Panc1 (cell line): Measurements from ENCODE around the gene TBC1D22A. TPM values are rescaled to one million over a fixed set of nuclear protein-coding genes. Genes with fewer than 3 reads are reported as not detected.

Source experiments
- ATAC-seq: fragments of 200-7000 bp; cut with Tn5 transposase; 2 replicates; pipeline ENCODE4 v1.9.1; 2020; ENCODE audit warnings: mild to moderate bottlenecking, moderate library complexity
- BruUV-seq: library from RNA; stranded (reverse); fragments of 400-500 nt; replicated peaks from 2 replicates; lab custom pipeline; 2021; lab: Mats Ljungman, UMichigan
- CTCF ChIA-PET: fragments of 300-600 bp; sonication (Branson Sonifier 250); formaldehyde crosslinking; loops from one replicate; lab custom pipeline; 2022; ENCODE audit warnings: antibody characterized with exemption; lab: Charles Lee
- POLR2A ChIA-PET: fragments of 300-600 bp; sonication (Branson Sonifier 250); formaldehyde crosslinking; loops from one replicate; lab custom pipeline; 2022; ENCODE audit warnings: antibody characterized with exemption; lab: Charles Lee
- DNase-seq: peaks from one replicate; pipeline ENCODE4 v3.0.0-alpha.2; 2010; ENCODE audit warnings: low read depth, low spot score
- H3K27ac ChIP-seq: 2 replicates; pipeline ENCODE4 v1.5.1; 2011; ENCODE audit warnings: mild to moderate bottlenecking, low read length, inconsistent platforms
- H3K27me3 ChIP-seq: fragments of 200-500 bp; sonication (Bioruptor generic); 2 replicates; pipeline ENCODE4 v1.6.0; 2014; ENCODE audit warnings: low read length, inconsistent platforms; ENCODE audit not compliant: control insufficient read depth, insufficient read depth
- H3K36me3 ChIP-seq: fragments of 200-500 bp; sonication (Bioruptor generic); 2 replicates; pipeline ENCODE4 v1.5.1; 2014; ENCODE audit warnings: inconsistent platforms, mild to moderate bottlenecking, low read length, moderate library complexity; ENCODE audit not compliant: control insufficient read depth, insufficient read depth
- H3K4me1 ChIP-seq: 2 replicates; pipeline ENCODE4 v1.5.1; 2011; ENCODE audit warnings: inconsistent platforms, mild to moderate bottlenecking, low read length, moderate library complexity; ENCODE audit not compliant: control insufficient read depth, insufficient read depth
- H3K4me3 ChIP-seq, 2 experiments: 2 replicates each; pipeline ENCODE4 v1.5.1; 2011 to 2012; ENCODE audit warnings: low read depth in 2 of 2, low read length in 2 of 2, mild to moderate bottlenecking in 2 of 2, inconsistent platforms in 1 of 2, moderate library complexity in 1 of 2
- H3K9me3 ChIP-seq: fragments of 200-500 bp; sonication (Bioruptor generic); 2 replicates; pipeline ENCODE4 v1.5.1; 2014; ENCODE audit warnings: low read depth, mild to moderate bottlenecking, inconsistent platforms, low read length, moderate library complexity; ENCODE audit not compliant: control insufficient read depth, insufficient read depth
- POLR2AphosphoS5 ChIP-seq: IDR thresholded peaks from 2 replicates; pipeline ENCODE4 v1.6.1; 2012; ENCODE audit warnings: mild to moderate bottlenecking, low read depth, low read length, moderate library complexity
- SIN3A ChIP-seq: IDR thresholded peaks from 2 replicates; pipeline ENCODE4 v1.6.1; 2012; ENCODE audit warnings: low read depth, mild to moderate bottlenecking, low read length, moderate library complexity, borderline replicate concordance; ENCODE audit not compliant: insufficient read depth
- TCF7L2 ChIP-seq: IDR thresholded peaks from 2 replicates; pipeline ENCODE4 v1.6.1; 2011; ENCODE audit warnings: mild to moderate bottlenecking, low read depth, low read length, inconsistent platforms
- in situ Hi-C: cut with HindIII; loops from 2 replicates; pipeline ENCODE4 v1.10.0; 2016; ENCODE audit warnings: low sequenced_read_pairs, low pct_unique_long_range_greater_than_20kb
- intact Hi-C: fragments of 100-400 bp; cut with micrococcal nuclease; formaldehyde crosslinking; loops from one replicate; pipeline ENCODE4 v1.10.0; 2022; ENCODE audit not compliant: unreplicated experiment
- total RNA-seq: library from RNA; stranded (reverse); gene quantifications from one replicate; pipeline ENCODE4 v1.2.1, GENCODE V29; 2021; ENCODE audit not compliant: unreplicated experiment
- TF ChIP-seq, protein P1 (sequence below): fragments of 450-650 bp; IDR thresholded peaks from 2 replicates; pipeline ENCODE4 v1.5.1; 2017; ENCODE audit warnings: mild to moderate bottlenecking
- TF ChIP-seq, protein P2 (sequence below), 2 experiments: IDR thresholded peaks; 2 replicates each; pipeline ENCODE4 v1.6.1; 2011 to 2012; ENCODE audit warnings: low read depth in 2 of 2, control low read depth in 1 of 2, low read length in 1 of 2, mild to moderate bottlenecking in 1 of 2, moderate library complexity in 1 of 2; ENCODE audit not compliant: insufficient read depth in 1 of 2

Gene TBC1D22A
- total RNA-seq, 1 experiment from 2014 or later: 28.7 TPM

DNA sequence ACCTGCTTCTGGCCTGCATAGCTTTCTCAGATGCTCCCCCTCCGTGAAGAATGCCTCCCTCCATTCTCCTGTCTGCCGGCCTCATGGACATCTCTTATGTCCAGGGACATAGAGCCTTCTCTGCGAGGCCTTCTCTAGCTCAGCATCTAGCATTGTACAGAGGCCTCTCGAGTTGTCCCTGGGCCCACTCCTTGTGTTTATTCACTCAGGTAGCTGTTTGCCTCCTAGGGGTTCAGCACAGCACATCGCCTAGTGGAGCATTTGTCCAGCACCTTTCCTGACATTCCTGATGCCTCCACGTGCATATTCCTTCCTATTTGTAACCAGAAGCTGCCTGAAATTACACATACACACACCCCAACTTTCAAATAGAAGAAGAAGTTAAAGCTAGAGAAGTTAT lies 101.3 kb downstream of the TBC1D22A start:
- no peak overlapping the region for H3K27ac ChIP-seq
- in situ Hi-C loops (no loop called here), intact Hi-C loops (no loop called here)
- H3K27me3 ChIP-seq: no peaks in the 10 kb centered on the region
- ChIA-PET CTCF (no interaction called here), POLR2A (interaction anchor here (0.6 kb wide), 1 partner anchor 21 kb away, joined by 3 read pairs; no protein-coding TSS in a partner anchor)
- no peaks in the 10 kb centered on the region for H3K4me1 ChIP-seq
- no peaks in the 10 kb centered on the region for H3K9me3 ChIP-seq
- H3K4me3 ChIP-seq: no peak overlapping the region
- ATAC-seq: no peak
- TF ChIP-seq, protein P1, sequence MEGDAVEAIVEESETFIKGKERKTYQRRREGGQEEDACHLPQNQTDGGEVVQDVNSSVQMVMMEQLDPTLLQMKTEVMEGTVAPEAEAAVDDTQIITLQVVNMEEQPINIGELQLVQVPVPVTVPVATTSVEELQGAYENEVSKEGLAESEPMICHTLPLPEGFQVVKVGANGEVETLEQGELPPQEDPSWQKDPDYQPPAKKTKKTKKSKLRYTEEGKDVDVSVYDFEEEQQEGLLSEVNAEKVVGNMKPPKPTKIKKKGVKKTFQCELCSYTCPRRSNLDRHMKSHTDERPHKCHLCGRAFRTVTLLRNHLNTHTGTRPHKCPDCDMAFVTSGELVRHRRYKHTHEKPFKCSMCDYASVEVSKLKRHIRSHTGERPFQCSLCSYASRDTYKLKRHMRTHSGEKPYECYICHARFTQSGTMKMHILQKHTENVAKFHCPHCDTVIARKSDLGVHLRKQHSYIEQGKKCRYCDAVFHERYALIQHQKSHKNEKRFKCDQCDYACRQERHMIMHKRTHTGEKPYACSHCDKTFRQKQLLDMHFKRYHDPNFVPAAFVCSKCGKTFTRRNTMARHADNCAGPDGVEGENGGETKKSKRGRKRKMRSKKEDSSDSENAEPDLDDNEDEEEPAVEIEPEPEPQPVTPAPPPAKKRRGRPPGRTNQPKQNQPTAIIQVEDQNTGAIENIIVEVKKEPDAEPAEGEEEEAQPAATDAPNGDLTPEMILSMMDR: no peak
- no peak for TF ChIP-seq TCF7L2
- TF ChIP-seq POLR2AphosphoS5: no peak
- no peak for TF ChIP-seq SIN3A
- TF ChIP-seq, protein P2, sequence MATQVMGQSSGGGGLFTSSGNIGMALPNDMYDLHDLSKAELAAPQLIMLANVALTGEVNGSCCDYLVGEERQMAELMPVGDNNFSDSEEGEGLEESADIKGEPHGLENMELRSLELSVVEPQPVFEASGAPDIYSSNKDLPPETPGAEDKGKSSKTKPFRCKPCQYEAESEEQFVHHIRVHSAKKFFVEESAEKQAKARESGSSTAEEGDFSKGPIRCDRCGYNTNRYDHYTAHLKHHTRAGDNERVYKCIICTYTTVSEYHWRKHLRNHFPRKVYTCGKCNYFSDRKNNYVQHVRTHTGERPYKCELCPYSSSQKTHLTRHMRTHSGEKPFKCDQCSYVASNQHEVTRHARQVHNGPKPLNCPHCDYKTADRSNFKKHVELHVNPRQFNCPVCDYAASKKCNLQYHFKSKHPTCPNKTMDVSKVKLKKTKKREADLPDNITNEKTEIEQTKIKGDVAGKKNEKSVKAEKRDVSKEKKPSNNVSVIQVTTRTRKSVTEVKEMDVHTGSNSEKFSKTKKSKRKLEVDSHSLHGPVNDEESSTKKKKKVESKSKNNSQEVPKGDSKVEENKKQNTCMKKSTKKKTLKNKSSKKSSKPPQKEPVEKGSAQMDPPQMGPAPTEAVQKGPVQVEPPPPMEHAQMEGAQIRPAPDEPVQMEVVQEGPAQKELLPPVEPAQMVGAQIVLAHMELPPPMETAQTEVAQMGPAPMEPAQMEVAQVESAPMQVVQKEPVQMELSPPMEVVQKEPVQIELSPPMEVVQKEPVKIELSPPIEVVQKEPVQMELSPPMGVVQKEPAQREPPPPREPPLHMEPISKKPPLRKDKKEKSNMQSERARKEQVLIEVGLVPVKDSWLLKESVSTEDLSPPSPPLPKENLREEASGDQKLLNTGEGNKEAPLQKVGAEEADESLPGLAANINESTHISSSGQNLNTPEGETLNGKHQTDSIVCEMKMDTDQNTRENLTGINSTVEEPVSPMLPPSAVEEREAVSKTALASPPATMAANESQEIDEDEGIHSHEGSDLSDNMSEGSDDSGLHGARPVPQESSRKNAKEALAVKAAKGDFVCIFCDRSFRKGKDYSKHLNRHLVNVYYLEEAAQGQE (IDR thresholded peaks at IDR 0.05; ENCODE audit: insufficient read depth in 1 of 2, low read depth in 2 of 2, low read length in 1 of 2): no peak
- no TSS peak for BruUV-seq
- no peaks in the 10 kb centered on the region for H3K36me3 ChIP-seq
- DNase-seq: no peak

DNA sequence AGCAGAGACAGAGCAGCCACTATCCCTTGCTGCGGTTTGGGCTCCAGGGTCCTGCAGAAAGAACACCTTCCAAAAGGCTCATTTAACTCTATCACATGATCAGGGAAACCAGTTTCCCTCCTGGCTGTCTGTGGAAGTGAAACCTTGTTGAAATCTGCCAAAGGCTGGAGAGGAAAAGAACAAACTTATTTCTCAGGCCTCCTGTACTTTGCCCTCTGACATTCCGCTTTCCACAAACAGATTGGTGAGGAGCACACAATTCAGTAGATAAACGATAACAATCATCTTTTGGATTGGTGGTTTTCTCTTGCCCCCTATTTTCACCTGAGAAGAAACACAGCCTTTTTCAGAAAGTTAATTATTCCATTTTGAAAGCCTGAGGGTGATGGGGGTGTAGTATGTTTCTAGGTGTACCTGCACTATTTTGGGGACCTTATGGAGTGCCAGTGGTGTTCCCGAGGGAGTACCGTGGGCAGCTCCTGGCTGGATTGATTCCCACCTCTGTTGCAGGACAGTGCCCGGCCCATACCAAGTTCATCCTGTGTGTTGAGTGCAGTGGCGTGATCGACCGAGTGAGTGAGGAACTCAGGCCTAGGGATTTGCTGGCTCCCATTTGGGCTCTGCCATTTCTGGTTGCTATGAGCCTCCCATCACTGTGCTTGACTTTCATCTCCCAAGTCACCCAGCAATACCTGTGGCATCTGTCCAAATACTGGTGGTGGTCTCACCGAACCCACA lies 102.0 kb downstream of the TBC1D22A start:
- POLR2A ChIA-PET: interaction anchor here (0.6 kb wide), 1 partner anchor 21 kb away, joined by 3 read pairs; no protein-coding TSS in a partner anchor
- CTCF ChIA-PET: no interaction called here

More for the DNA sequence above, 102.0 kb downstream of the TBC1D22A start:
- in situ Hi-C loops: no loop called here
- no TSS peak for BruUV-seq
- ATAC-seq (no peak), DNase-seq (no peak)
- no peaks in the 10 kb centered on the region for H3K27me3 ChIP-seq
- no peaks in the 10 kb centered on the region for H3K4me1 ChIP-seq
- H3K27ac ChIP-seq: no peak overlapping the region
- intact Hi-C loops: no loop called here
- no peaks in the 10 kb centered on the region for H3K36me3 ChIP-seq
- no peak overlapping the region for H3K4me3 ChIP-seq
- TF ChIP-seq, protein P1: no peak
- TF ChIP-seq POLR2AphosphoS5: no peak
- TF ChIP-seq, protein P2 (IDR thresholded peaks at IDR 0.05; ENCODE audit: insufficient read depth in 1 of 2, low read depth in 2 of 2, low read length in 1 of 2): no peak
- no peak for TF ChIP-seq SIN3A
- no peaks in the 10 kb centered on the region for H3K9me3 ChIP-seq
